H1 (cell line): ENCODE results near the gene NEO1. TPM values are rescaled to one million over a fixed set of nuclear protein-coding genes. Genes with fewer than 3 reads are reported as not detected.

Experiments
- CTCF ChIA-PET: fragments of 300-600 bp; sonication (Branson Sonifier 250); formaldehyde crosslinking; loops from one replicate; lab custom pipeline; 2021; ENCODE audit not compliant: partially characterized antibody; lab: Charles Lee
- POLR2A ChIA-PET: fragments of 300-600 bp; sonication (Branson Sonifier 250); formaldehyde crosslinking; loops from one replicate; lab custom pipeline; 2021; ENCODE audit warnings: inconsistent platforms; ENCODE audit not compliant: partially characterized antibody; lab: Charles Lee
- DNase-seq, 2 experiments: peaks; one replicate each; pipeline versions ENCODE4 v3.0.0 to v3.0.0-alpha.2; 2010 to 2022; ENCODE audit warnings: low spot score in 2 of 2, low read depth in 1 of 2, mixed read lengths in 1 of 2
- FAIRE-seq: peaks from 2 replicates; lab custom pipeline; 2011; peaks lifted over from hg19 to GRCh38; lab: Jason Lieb, UNC
- H2AFZ ChIP-seq: 2 replicates; pipeline ENCODE4 v1.8.1; 2012; ENCODE audit warnings: low read length, inconsistent platforms
- H2AK5ac ChIP-seq: 2 replicates; pipeline ENCODE4 v1.6.1; 2013; ENCODE audit warnings: low read depth, low read length
- H2BK120ac ChIP-seq: replicated peaks from 2 replicates; pipeline ENCODE3; 2013; ENCODE audit warnings: low read depth, low read length, inconsistent platforms
- H2BK12ac ChIP-seq: 2 replicates; pipeline ENCODE4 v1.6.1; 2013; ENCODE audit warnings: low read depth, low read length
- H2BK15ac ChIP-seq: 2 replicates; pipeline ENCODE4 v1.6.1; 2013; ENCODE audit warnings: low read length
- H2BK20ac ChIP-seq: 2 replicates; pipeline ENCODE4 v1.6.1; 2013; ENCODE audit warnings: low read length
- H2BK5ac ChIP-seq: 2 replicates; pipeline ENCODE4 v1.6.1; 2013; ENCODE audit warnings: low read depth, low read length
- H3K14ac ChIP-seq: 2 replicates; pipeline ENCODE4 v1.6.1; 2013; ENCODE audit warnings: inconsistent platforms; ENCODE audit not compliant: insufficient read length
- H3K18ac ChIP-seq: 2 replicates; pipeline ENCODE4 v1.6.1; 2013; ENCODE audit warnings: low read length; ENCODE audit errors: extremely low read depth
- H3K23ac ChIP-seq: 2 replicates; pipeline ENCODE4 v1.6.1; 2013; ENCODE audit warnings: inconsistent platforms; ENCODE audit not compliant: insufficient read length
- H3K23me2 ChIP-seq: 2 replicates; pipeline ENCODE4 v1.6.1; 2013; ENCODE audit warnings: low read depth, low read length
- H3K27ac ChIP-seq: 2 replicates; pipeline ENCODE4 v1.6.1; 2011; ENCODE audit warnings: low read depth, low read length, inconsistent platforms
- H3K27me3 ChIP-seq, 4 experiments: replicated peaks in 1 of 4; 1 replicate in 1 of 4; 2 replicates in 3 of 4; pipeline versions ENCODE4 v1.6.1 to v1.8.1; 2011 to 2013; ENCODE audit warnings: low read length in 3 of 4, mild to moderate bottlenecking in 3 of 4, inconsistent platforms in 2 of 4, mixed read lengths in 2 of 4, moderate library complexity in 1 of 4; ENCODE audit not compliant: control insufficient read depth in 3 of 4, insufficient read depth in 3 of 4; ENCODE audit errors: extremely low read depth in 1 of 4
- H3K36me3 ChIP-seq, 4 experiments: 2 replicates each; pipeline versions ENCODE4 v1.6.1 to v1.8.1; 2011 to 2013; ENCODE audit warnings: mild to moderate bottlenecking in 4 of 4, low read length in 3 of 4, moderate library complexity in 2 of 4, control low read depth in 1 of 4, inconsistent platforms in 1 of 4; ENCODE audit not compliant: insufficient read depth in 4 of 4, control insufficient read depth in 2 of 4
- H3K4ac ChIP-seq: replicated peaks from 2 replicates; pipeline ENCODE3; 2013; ENCODE audit warnings: low read length, low read depth, mixed read lengths, inconsistent platforms; ENCODE audit not compliant: insufficient read length
- H3K4me1 ChIP-seq, 4 experiments: replicated peaks in 1 of 4; 1 replicate in 1 of 4; 2 replicates in 3 of 4; pipeline versions ENCODE4 v1.6.1 to v1.8.1; 2011 to 2013; ENCODE audit warnings: low read length in 3 of 4, inconsistent platforms in 2 of 4, mixed read lengths in 1 of 4; ENCODE audit not compliant: insufficient read depth in 4 of 4, control insufficient read depth in 3 of 4
- H3K4me2 ChIP-seq, 2 experiments: 2 replicates each; pipeline versions ENCODE4 v1.6.1 to v1.8.1; 2011 to 2013; ENCODE audit warnings: low read depth in 2 of 2, low read length in 2 of 2, control low read depth in 1 of 2, inconsistent platforms in 1 of 2, mild to moderate bottlenecking in 1 of 2; ENCODE audit not compliant: insufficient read depth in 1 of 2
- H3K4me3 ChIP-seq, 4 experiments: fragments of 200-600, 300-600 bp in 1 of 4; sonication (generic), shearing (Covaris generic), sonication (Bioruptor Twin) in 1 of 4; 2 replicates each; pipeline versions ENCODE4 v1.5.1 to v1.8.1; 2011 to 2016; ENCODE audit warnings: low read length in 4 of 4, low read depth in 3 of 4, control low read depth in 2 of 4, inconsistent platforms in 2 of 4, mild to moderate bottlenecking in 2 of 4, mixed read lengths in 1 of 4, moderate library complexity in 1 of 4; ENCODE audit not compliant: insufficient read depth in 2 of 4; ENCODE audit errors: extremely low read depth in 1 of 4
- H3K56ac ChIP-seq: replicated peaks from 2 replicates; pipeline ENCODE3; 2013; ENCODE audit warnings: low read depth, mild to moderate bottlenecking, mixed read lengths, low read length, inconsistent platforms; ENCODE audit not compliant: insufficient read length
- H3K79me1 ChIP-seq: 2 replicates; pipeline ENCODE4 v1.6.1; 2013; ENCODE audit warnings: low read depth, low read length, control low read depth
- H3K79me2 ChIP-seq, 2 experiments: 2 replicates each; pipeline versions ENCODE4 v1.6.1 to v1.8.1; 2012 to 2013; ENCODE audit warnings: low read length in 2 of 2, mild to moderate bottlenecking in 2 of 2, inconsistent platforms in 1 of 2; ENCODE audit not compliant: insufficient read depth in 2 of 2, control insufficient read depth in 1 of 2
- H3K9ac ChIP-seq, 4 experiments: replicated peaks in 1 of 4; 1 replicate in 1 of 4; 2 replicates in 3 of 4; pipeline versions ENCODE4 v1.6.1 to v1.8.1; 2011 to 2013; ENCODE audit warnings: low read depth in 3 of 4, low read length in 3 of 4, control low read depth in 2 of 4, mild to moderate bottlenecking in 2 of 4, moderate library complexity in 2 of 4, inconsistent platforms in 1 of 4; ENCODE audit errors: extremely low read depth in 1 of 4
- H3K9me3 ChIP-seq, 2 experiments: 2 replicates each; pipeline versions ENCODE4 v1.6.1 to v1.8.1; 2012 to 2013; ENCODE audit warnings: mild to moderate bottlenecking in 2 of 2, moderate library complexity in 2 of 2, control low read depth in 1 of 2, inconsistent platforms in 1 of 2, low read depth in 1 of 2, low read length in 1 of 2, mixed read lengths in 1 of 2; ENCODE audit not compliant: insufficient read depth in 2 of 2
- H4K20me1 ChIP-seq, 2 experiments: replicated peaks in 1 of 2; 2 replicates each; pipeline versions ENCODE3 to v1.8.1; 2011 to 2013; ENCODE audit warnings: inconsistent platforms in 2 of 2, low read length in 2 of 2, mild to moderate bottlenecking in 1 of 2; ENCODE audit not compliant: insufficient read depth in 2 of 2, control insufficient read depth in 1 of 2
- H4K5ac ChIP-seq: 2 replicates; pipeline ENCODE4 v1.6.1; 2013; ENCODE audit warnings: low read length, low read depth, mixed read lengths, inconsistent platforms; ENCODE audit not compliant: insufficient read length
- H4K8ac ChIP-seq: 2 replicates; pipeline ENCODE4 v1.8.0; 2013; ENCODE audit warnings: mild to moderate bottlenecking, moderate library complexity, low read length, inconsistent platforms; ENCODE audit not compliant: insufficient read depth; ENCODE audit errors: extremely low read depth
- H4K91ac ChIP-seq: replicated peaks from 2 replicates; pipeline ENCODE3; 2013; ENCODE audit warnings: low read length, mixed read lengths, inconsistent platforms; ENCODE audit not compliant: insufficient read length
- KDM5A ChIP-seq: fragments of 200-600 bp; IDR thresholded peaks from 2 replicates; pipeline ENCODE4 v1.7.1; 2012; ENCODE audit warnings: mild to moderate bottlenecking, low read length, inconsistent platforms, mixed read lengths
- TEAD4 ChIP-seq: IDR thresholded peaks from 2 replicates; pipeline ENCODE4 v1.6.1; 2012; ENCODE audit warnings: low read depth, low read length, inconsistent platforms, mixed read lengths
- WGBS, 2 experiments: shearing (Covaris generic) in 1 of 2; methylation state at CpG; one replicate each; pipeline versions ENCODE4 v1.1.6 to v1.1.7; 2013 to 2015; ENCODE audit warnings: low lambda C conversion rate in 2 of 2, mixed read lengths in 2 of 2, inconsistent platforms in 1 of 2, low coverage in 1 of 2, missing lambda C conversion rate in 1 of 2; ENCODE audit not compliant: insufficient replicate concordance in 2 of 2, insufficient coverage in 1 of 2, insufficient read length in 1 of 2; ENCODE audit errors: extremely low coverage in 1 of 2, missing lambda C conversion rate in 1 of 2; 5-methylcytosine and 5-hydroxymethylcytosine counted together
- polyA plus RNA-seq, 7 experiments: library from polyadenylated mRNA; depleted of rRNA in 3 of 7; stranded (reverse) in 5 of 7; unstranded in 2 of 7; fragments of >200 nt in 5 of 7; fragments of 200-250 nt in 2 of 7; gene quantifications; 1 replicate in 5 of 7; 2 replicates in 1 of 7; 4 replicates in 1 of 7; pipeline versions ENCODE4 v1.2.1 to v1.2.3, GENCODE V29; 2011 to 2013; ENCODE audit warnings: missing spikeins in 2 of 7, mixed read lengths in 2 of 7
- total RNA-seq: library from RNA; stranded (reverse); fragmentation: NEBNext Ultra II Directional; extraction: Animal tissue kit (Norgen Biotek cat#: 25700); gene quantifications from 2 replicates; pipeline ENCODE4 v1.2.1, GENCODE V29; 2021

Gene NEO1
- total and polyA plus RNA-seq, 2 of the 8 experiments (the other 6 are each of a cell fraction or from before 2014, with no cell fraction given): 36.0 to 51.0 TPM

- Histone ChIP-seq H3K23ac (no peak overlapping the region), H2BK5ac (no peak overlapping the region), H3K14ac (no peak overlapping the region), H3K9me3 (no peaks in the 10 kb centered on the region), H3K4ac (no peak overlapping the region), H4K91ac (no peak overlapping the region), H3K27ac (no peak overlapping the region), H3K79me2 (no peaks in the 10 kb centered on the region), H3K4me3 (no peak overlapping the region), H4K5ac (no peak overlapping the region), H2AK5ac (no peak overlapping the region), H3K9ac (no peak overlapping the region), H2BK120ac (no peak overlapping the region), H3K23me2 (no peaks in the 10 kb centered on the region), H3K27me3 (no peaks in the 10 kb centered on the region)
- DNase-seq: no peak
- POLR2A ChIA-PET: no interaction called here
- no peak for FAIRE-seq
- TF ChIP-seq KDM5A (no peak), TEAD4 (no peak)
- TF ChIP-seq, all 59 proteins: peak for 0
- H2BK15ac ChIP-seq: no peak overlapping the region
- H2AFZ ChIP-seq: no peak overlapping the region
- no peaks in the 10 kb centered on the region for H3K79me1 ChIP-seq
- no peak overlapping the region for H3K18ac ChIP-seq
- H4K8ac ChIP-seq: no peak overlapping the region
- no peaks in the 10 kb centered on the region for H3K4me1 ChIP-seq
- H3K36me3 ChIP-seq: no peaks in the 10 kb centered on the region; a peak in 1 of 8 replicates
- 82% methylated on average over 2 of the region's 2 CpGs; no CpG with 5 or more reads in 1 of the 2 experiments for WGBS, 2 experiments
- H4K20me1 ChIP-seq: no peaks in the 10 kb centered on the region
- CTCF ChIA-PET: interaction anchor here (1.0 to 1.5 kb wide), 4 partner anchors 29 to 254 kb away, joined by 3 to 5 read pairs (median 3); no protein-coding TSS in a partner anchor
- no peak overlapping the region for H3K4me2 ChIP-seq
- H2BK20ac ChIP-seq: no peak overlapping the region
- H3K56ac ChIP-seq: no peak overlapping the region
- no peak overlapping the region for H2BK12ac ChIP-seq
These were observed 158.4 kb downstream of the NEO1 start for GRCh38 chr15:73210630-73211029.
